ENCODE results near the gene CNOT10.

GRCh38 chr3:32820430-32820829 is 135.4 kb downstream of the CNOT10 start:
- TF ChIP-seq CTCF (IDR thresholded peaks at IDR 0.05; ENCODE audit: insufficient read depth, low read length, poor library complexity, severe bottlenecking) (no peak), EZH2phosphoT487 (conservative IDR thresholded peaks at IDR 0.05; ENCODE audit: low read length) (no peak)
